Heart left ventricle (tissue), 16 donors: Measurements from ENCODE around the gene HOXA2. TPM values are rescaled to one million over a fixed set of nuclear protein-coding genes. Genes with fewer than 3 reads are reported as not detected.

Source experiments
- ATAC-seq, 4 donors: fragments of 200-7000 bp; cut with Tn5 transposase; one replicate each; pipeline ENCODE4 v1.9.1; 2020 to 2022; ENCODE audit warnings: moderate library complexity in 4 of 4, mild to moderate bottlenecking in 3 of 4, moderate number of reproducible peaks in 1 of 4
- DNase-seq, 5 donors: peaks; one replicate each; pipeline ENCODE4 v3.0.0-alpha.2; 2020
- H3K27ac ChIP-seq, 12 donors: fragments of 200-600 bp; sonication (generic) in 4 of 12; one replicate each; pipeline versions ENCODE4 v1.5.0 to v1.8.0; 2016 to 2022; ENCODE audit warnings: mild to moderate bottlenecking in 2 of 12
- H3K27me3 ChIP-seq, 9 donors: fragments of 200-600 bp; sonication (generic) in 2 of 9; one replicate each; pipeline versions ENCODE4 v1.5.1 to v1.8.0; 2016 to 2022; ENCODE audit warnings: mild to moderate bottlenecking in 3 of 9
- H3K36me3 ChIP-seq, 9 donors: fragments of 200-600 bp; sonication (generic) in 2 of 9; one replicate each; pipeline versions ENCODE4 v1.5.0 to v1.8.0; 2018 to 2022; ENCODE audit warnings: mild to moderate bottlenecking in 2 of 9
- H3K4me1 ChIP-seq, 12 donors: fragments of 200-600 bp; sonication (generic) in 4 of 12; one replicate each; pipeline versions ENCODE4 v1.5.0 to v1.8.0; 2016 to 2022; ENCODE audit warnings: mild to moderate bottlenecking in 3 of 12
- H3K4me3 ChIP-seq, 12 donors: fragments of 200-600 bp; sonication (generic) in 4 of 12; one replicate each; pipeline versions ENCODE4 v1.5.0 to v1.8.0; 2017 to 2022; ENCODE audit warnings: mild to moderate bottlenecking in 9 of 12, moderate library complexity in 4 of 12
- H3K9me3 ChIP-seq, 12 donors: fragments of 200-600 bp; sonication (generic) in 4 of 12; one replicate each; pipeline versions ENCODE4 v1.5.0 to v1.8.0; 2016 to 2022; ENCODE audit warnings: mild to moderate bottlenecking in 1 of 12
- CTCF ChIP-seq, 12 donors: fragments of 200-600 bp; sonication (generic) in 4 of 12; IDR thresholded peaks; one replicate each; pipeline versions ENCODE4 v1.5.0 to v1.8.0; 2018 to 2022; ENCODE audit warnings: antibody characterized with exemption in 12 of 12, mild to moderate bottlenecking in 5 of 12
- POLR2A ChIP-seq, 2 donors: fragments of 450-650 bp; IDR thresholded peaks; one replicate each; pipeline ENCODE4 v1.6.1; 2017; ENCODE audit warnings: antibody characterized with exemption in 2 of 2, mild to moderate bottlenecking in 2 of 2, moderate library complexity in 2 of 2
- WGBS, 4 donors: extraction: QIAGEN DNeasy Blood & Tissue Kit in 2 of 4; methylation state at CpG; one replicate each; pipeline versions ENCODE4 v1.1.5 to v1.1.7; 2013 to 2018; 5-methylcytosine and 5-hydroxymethylcytosine counted together
- intact Hi-C, 10 donors: fragments of 100-400 bp; cut with DNase I; formaldehyde crosslinking; loops; one replicate each; pipeline versions ENCODE4 v1.11.1 to v1.14.2; 2022
- polyA plus RNA-seq, 2 donors: library from polyadenylated mRNA; stranded (reverse); fragments of 200-250 nt; gene quantifications; one replicate each; pipeline ENCODE4 v1.2.3, GENCODE V29; 2013
- total RNA-seq, 9 donors: library from RNA; depleted of rRNA in 2 of 9; stranded (reverse); fragments of >200 nt in 2 of 9; fragmentation: NEBNext Ultra II Directional in 3 of 9; extraction: Animal tissue kit (Norgen Biotek cat#: 25700) in 3 of 9; gene quantifications; one replicate each; pipeline versions ENCODE4 v1.1.0 to v1.2.4, GENCODE V29; 2016 to 2023
- donor health status: ischemic (EF 13 %, LVEDD 7.1; RV severe dilation, severe dysfunction).
- donor health status: healthy with polysubstance abuse.
- donor health status: DM: no; HTN: yes; CAD: no.
- donor health status: DM: no; HTN: no; CAD: no.
- donor health status: ischemic (EF 25% LVEDD 6.9; RV normal size, moderate dysfunction).
- donor health status: ischemic (EF 25% LVEDD 5.7; RV mildly dilated, moderate dysfunction).
- donor health status: healthy.
- donor health status: DM: yes; HTN: yes; CAD: no.
- donor health status: ischemic (EF 35%, LVEDD 5.7; RV mildly dilated, moderate dysfunction).
- donor health status: nonischemic (EF 11% LVEDD 7.7; RV severe dilation, severe dysfunction).
- donor health status: DM: yes; HTN: yes; CAD: no.
- donor health status: PGD.
- donor health status: ischemic (EF 29% LVEDD 5.4; RV normal size, mild dysfunction).
- donor health status: nonischemic (EF 23%, LVEDD 6.1; RV moderate dilation, normal function).

HOXA2 gene
- total and polyA plus RNA-seq, 11 donors = 0.03 to 0.57 (median 0.14) TPM; not detected in 8

- peaks cover 0 to 47% (median 5%) of the 10 kb centered on the region in 12 donors for H3K4me1 ChIP-seq
- ATAC-seq (no peak), DNase-seq (no peak)
- TF ChIP-seq CTCF (IDR thresholded peaks at IDR 0.05) (no peak), POLR2A (IDR thresholded peaks at IDR 0.05) (no peak)
- peak overlapping the region in 4 of 12 donors; percentile 20 to 93 (median 46) for H3K27ac ChIP-seq
- H3K4me3 ChIP-seq = no peak overlapping the region
- H3K9me3 ChIP-seq = no peaks in the 10 kb centered on the region
- peaks cover 60 to 99% (median 89%) of the 10 kb centered on the region in 9 donors for H3K27me3 ChIP-seq
- 18 to 31% (median 21%) methylated on average over 6 of the region's 6 CpGs for WGBS, 4 donors
- no peaks in the 10 kb centered on the region for H3K36me3 ChIP-seq
- intact Hi-C loops = no loop called here
Measured at GRCh38 chr7:27111042-27111750, 8.7 kb upstream of the HOXA2 start.

DNA sequence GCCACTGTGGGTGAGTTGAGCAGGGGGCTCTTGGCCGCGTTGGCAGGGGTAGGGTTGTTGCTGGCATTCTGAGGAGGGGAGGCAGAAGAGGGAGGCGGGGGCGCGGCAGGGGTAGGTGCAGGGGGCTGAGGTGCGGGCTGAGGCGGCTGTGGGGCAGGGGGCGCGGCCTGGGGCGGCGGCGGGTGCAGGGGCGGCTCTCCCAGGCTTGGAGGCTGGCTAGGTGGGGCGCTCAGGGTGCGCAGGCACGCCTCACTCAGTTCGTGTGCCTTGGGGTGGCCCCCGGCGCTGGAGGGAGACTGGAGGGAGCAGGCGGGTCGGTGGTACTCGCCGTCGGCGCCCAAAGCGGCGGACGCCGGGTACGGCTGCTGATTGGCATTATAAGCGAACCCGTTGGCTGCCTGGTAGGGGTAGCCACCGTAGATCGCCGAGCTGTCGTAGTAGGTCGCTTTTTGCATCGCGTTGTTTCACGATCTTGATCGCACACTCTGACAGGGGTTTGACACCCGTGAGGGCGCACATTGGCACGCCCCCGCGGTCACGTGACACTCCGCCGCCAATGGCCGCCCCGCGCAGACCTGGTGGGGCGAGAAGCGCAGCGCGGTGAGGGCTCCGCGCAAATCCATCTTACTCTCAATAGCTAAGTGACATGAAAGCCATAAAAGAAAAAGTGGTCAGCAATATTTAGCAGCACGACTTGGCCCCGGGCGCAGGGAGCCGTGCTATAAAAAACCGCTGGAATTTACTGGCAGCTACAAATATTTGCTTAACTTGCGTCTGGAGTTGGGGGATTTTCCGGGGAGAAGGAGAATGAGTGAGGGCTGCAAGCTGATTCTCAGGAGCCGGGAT is 7.9 kb upstream of the HOXA2 start:
- no peak for TF ChIP-seq CTCF (IDR thresholded peaks at IDR 0.05)
- TF ChIP-seq POLR2A (IDR thresholded peaks at IDR 0.05) = no peak
- H3K9me3 ChIP-seq = no peaks in the 10 kb centered on the region
- 17 to 36% (median 23%) methylated on average over 38 to 66 of the region's 66 CpGs for WGBS, 4 donors
- H3K36me3 ChIP-seq = no peaks in the 10 kb centered on the region
- H3K27me3 ChIP-seq = peaks cover 63 to 99% (median 89%) of the 10 kb centered on the region in 9 donors
- no peak for DNase-seq
- peak overlapping the region in 3 of 12 donors; percentile 35 to 93 (median 58) for H3K27ac ChIP-seq
- intact Hi-C loops = no loop called here
- peaks cover 0 to 44% (median 5%) of the 10 kb centered on the region in 12 donors for H3K4me1 ChIP-seq
- no peak for ATAC-seq
- no peak overlapping the region for H3K4me3 ChIP-seq

DNA sequence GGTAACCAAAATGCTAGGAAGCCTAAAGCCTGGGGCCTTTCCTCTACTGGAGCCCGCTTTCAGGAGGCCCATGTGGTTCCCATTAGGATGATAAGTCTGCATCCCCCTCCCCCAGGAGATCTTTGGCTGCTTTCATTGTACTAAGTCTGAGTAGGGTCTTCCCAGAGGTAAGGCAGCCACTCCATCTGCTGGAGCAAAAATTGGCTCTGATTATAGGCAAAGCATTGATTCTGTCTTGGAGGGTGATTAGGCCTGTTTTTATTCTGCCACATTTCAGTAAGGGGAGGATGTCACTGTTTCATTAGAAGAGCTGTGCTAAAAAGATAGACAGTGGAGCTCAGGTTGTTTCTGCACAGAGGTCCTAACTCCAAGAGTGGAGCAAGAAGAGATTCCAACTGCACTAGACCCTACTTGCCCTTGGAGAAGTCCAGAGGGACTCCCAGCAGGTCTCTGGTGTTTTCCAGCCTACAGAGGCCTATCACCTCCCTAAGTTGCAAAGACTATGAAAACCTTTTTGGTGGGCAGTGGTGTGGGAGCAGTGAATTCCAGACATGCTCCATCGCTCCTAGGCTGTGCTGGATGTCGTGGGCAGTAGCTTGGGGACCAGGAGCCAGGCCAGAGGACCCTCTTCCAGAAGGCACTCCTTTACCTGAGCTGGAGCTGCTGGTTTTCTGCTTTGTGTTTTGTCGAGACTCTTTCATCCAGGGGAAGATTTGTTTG is 7.1 kb upstream of the HOXA2 start:
- Histone ChIP-seq H3K4me3 (no peak overlapping the region), H3K27ac (peak overlapping the region in 3 of 12 donors; percentile 81 to 93 (median 85)), H3K4me1 (peaks cover 0 to 39% (median 3%) of the 10 kb centered on the region in 12 donors), H3K27me3 (peaks cover 64 to 100% (median 91%) of the 10 kb centered on the region in 9 donors), H3K36me3 (no peaks in the 10 kb centered on the region), H3K9me3 (no peaks in the 10 kb centered on the region)
- TF ChIP-seq CTCF (IDR thresholded peaks at IDR 0.05) (no peak), POLR2A (IDR thresholded peaks at IDR 0.05) (no peak)
- 68 to 79% (median 71%) methylated on average over 4 of the region's 4 CpGs for WGBS, 4 donors
- ATAC-seq = no peak
- intact Hi-C loops = no loop called here
- DNase-seq = no peak
